Skeletal muscle tissue (tissue), 4 donors: ENCODE measurements around the gene STIM1. TPM values are rescaled to one million over a fixed set of nuclear protein-coding genes. Genes with fewer than 3 reads are reported as not detected.
"Not testable (repeated sequence)": the region's sequence is repeated elsewhere in the genome, so short reads cannot be mapped to it uniquely, and the experiment has no call there.

Source experiments
- H3K27ac ChIP-seq: one replicate; pipeline ENCODE4 v1.7.0; 2013; ENCODE audit warnings: mild to moderate bottlenecking, low read depth, low read length, inconsistent platforms
- H3K27me3 ChIP-seq, 3 donors: one replicate each; pipeline ENCODE4 v1.7.0; 2013; ENCODE audit warnings: low read length in 3 of 3; ENCODE audit not compliant: control insufficient read depth in 3 of 3, insufficient read depth in 3 of 3
- H3K36me3 ChIP-seq, 3 donors: one replicate each; pipeline ENCODE4 v1.7.0; 2013; ENCODE audit warnings: low read length in 3 of 3; ENCODE audit not compliant: control insufficient read depth in 3 of 3, insufficient read depth in 3 of 3
- H3K4me1 ChIP-seq, 3 donors: one replicate each; pipeline ENCODE4 v1.7.0; 2013; ENCODE audit warnings: low read length in 3 of 3, mild to moderate bottlenecking in 3 of 3; ENCODE audit not compliant: control insufficient read depth in 3 of 3, insufficient read depth in 3 of 3
- H3K4me3 ChIP-seq, 3 donors: one replicate each; pipeline ENCODE4 v1.7.0; 2013; ENCODE audit warnings: low read length in 3 of 3
- H3K9ac ChIP-seq, 3 donors: one replicate each; pipeline ENCODE4 v1.7.0; 2013; ENCODE audit warnings: low read length in 3 of 3, mild to moderate bottlenecking in 3 of 3, moderate library complexity in 2 of 3, low read depth in 1 of 3
- H3K9me3 ChIP-seq, 3 donors: one replicate each; pipeline ENCODE4 v1.7.0; 2013; ENCODE audit warnings: low read length in 3 of 3; ENCODE audit not compliant: control insufficient read depth in 3 of 3
- total RNA-seq: library from RNA; depleted of rRNA; stranded (reverse); fragments of >200 nt; gene quantifications from one replicate; pipeline ENCODE4 v1.2.3, GENCODE V29; 2014
- donor health status: Osteomylitis.

STIM1 gene
- total RNA-seq, 1 donor from 2014 or later, result 54.8 TPM

GRCh38 chr11:3994030-3994640 is 138.7 kb downstream of the STIM1 start:
- H3K4me1 ChIP-seq, result peaks cover 9 to 15% (median 13%) of the 10 kb centered on the region in 3 donors
- H3K36me3 ChIP-seq, result no peaks in the 10 kb centered on the region
- H3K9ac ChIP-seq, result no peak overlapping the region
- H3K4me3 ChIP-seq, result no peak overlapping the region
- H3K27ac ChIP-seq, result no peak overlapping the region
- H3K27me3 ChIP-seq, result no peaks in the 10 kb centered on the region
- no peaks in the 10 kb centered on the region for H3K9me3 ChIP-seq

- Histone ChIP-seq H3K36me3 (no peaks in the 10 kb centered on the region), H3K4me1 (peaks cover 9 to 15% (median 13%) of the 10 kb centered on the region in 3 donors), H3K9ac (no peak overlapping the region), H3K9me3 (no peaks in the 10 kb centered on the region), H3K27me3 (no peaks in the 10 kb centered on the region), H3K27ac (no peak overlapping the region), H3K4me3 (no peak overlapping the region)
These were observed 139.8 kb downstream of the STIM1 start for GRCh38 chr11:3995307-3995706.

DNA sequence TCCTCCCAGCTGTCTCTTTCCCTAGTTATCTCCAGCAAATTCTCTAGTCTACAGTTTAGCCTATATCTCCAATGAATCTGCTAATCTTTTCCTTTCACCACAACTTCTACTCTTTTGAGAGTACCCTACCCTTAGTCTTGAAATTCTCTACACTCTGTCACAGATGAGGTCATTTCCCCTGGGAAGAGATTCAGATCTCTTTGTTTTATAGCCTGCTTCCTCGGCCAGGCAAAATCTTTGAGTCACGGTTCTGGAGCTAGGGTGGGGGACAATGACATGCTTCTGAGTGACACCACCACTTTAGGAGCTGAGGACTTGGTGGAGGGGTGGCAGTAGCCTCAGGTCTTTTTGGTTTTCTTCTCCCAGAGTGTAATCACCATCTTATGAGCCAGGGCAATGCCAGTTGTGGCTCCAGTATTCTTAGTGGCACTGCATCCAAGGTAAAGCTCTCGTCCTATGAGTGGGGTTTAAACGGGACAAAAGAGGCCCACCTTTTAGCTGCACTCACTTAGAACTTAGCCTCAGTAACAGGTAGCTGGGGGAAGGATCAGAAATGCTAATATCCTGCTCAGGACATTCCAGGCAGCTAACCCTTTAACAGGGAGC is 140.6 kb downstream of the STIM1 start:
- Histone ChIP-seq H3K9me3 (no peaks in the 10 kb centered on the region), H3K4me1 (peaks cover 9 to 15% (median 13%) of the 10 kb centered on the region in 3 donors), H3K4me3 (no peak overlapping the region), H3K9ac (no peak overlapping the region), H3K36me3 (no peaks in the 10 kb centered on the region), H3K27ac (no peak overlapping the region), H3K27me3 (no peaks in the 10 kb centered on the region)

- Histone ChIP-seq H3K27me3 (no peaks in the 10 kb centered on the region), H3K36me3 (no peaks in the 10 kb centered on the region), H3K9me3 (no peaks in the 10 kb centered on the region), H3K4me1 (peaks cover 9 to 15% (median 13%) of the 10 kb centered on the region in 3 donors), H3K9ac (no peak overlapping the region), H3K27ac (no peak overlapping the region), H3K4me3 (no peak overlapping the region)
These were observed 141.2 kb downstream of the STIM1 start for GRCh38 chr11:3996651-3997050.

- H3K4me1 ChIP-seq, result peaks cover 14 to 17% (median 15%) of the 10 kb centered on the region in 3 donors
- H3K27ac ChIP-seq, H3K27me3 ChIP-seq, H3K9me3 ChIP-seq, H3K9ac ChIP-seq, H3K36me3 ChIP-seq, H3K4me3 ChIP-seq: not testable (repeated sequence)
These were observed 149.3 kb downstream of the STIM1 start for GRCh38 chr11:4004753-4005152.

DNA sequence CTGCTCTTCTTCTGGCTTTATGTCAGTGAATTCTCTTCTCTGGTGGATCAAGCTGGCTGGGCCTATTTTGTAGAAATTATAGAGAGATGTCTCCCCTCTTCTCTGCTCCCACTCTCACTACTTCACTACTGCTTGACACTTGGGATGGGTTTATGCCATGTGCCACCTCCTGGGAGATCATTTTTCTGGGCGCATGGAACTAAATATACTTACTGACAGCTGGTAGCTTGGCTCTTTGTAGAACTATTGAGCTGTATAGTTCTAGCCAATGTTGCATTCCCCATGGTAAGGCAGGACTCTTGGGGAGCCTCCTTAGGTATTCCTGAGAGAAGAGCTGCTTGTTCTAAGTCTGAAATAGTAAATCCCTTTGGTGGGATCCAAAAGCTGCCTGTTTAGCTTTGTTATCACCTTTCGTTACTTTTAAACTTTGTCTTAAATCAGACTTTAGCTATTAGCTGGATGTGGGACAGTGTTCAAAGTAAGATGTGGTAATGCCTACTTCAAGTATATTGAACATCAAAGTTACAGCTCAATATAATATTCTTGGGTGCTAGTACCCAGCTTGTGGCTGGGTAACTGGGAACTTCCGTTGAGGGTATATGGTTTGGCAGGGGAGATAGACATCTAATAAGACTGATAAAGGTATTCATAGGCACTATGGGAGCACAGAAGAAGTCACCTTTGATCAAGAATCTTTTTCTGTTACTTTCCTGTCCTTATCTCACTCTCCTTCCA is 151.6 kb downstream of the STIM1 start:
- H3K9ac ChIP-seq, result peak overlapping the region; percentile 18 to 51 (median 45)
- H3K27ac ChIP-seq, result peak overlapping the region; percentile 90

GRCh38 chr11:4008116-4008515 is 152.7 kb downstream of the STIM1 start:
- H3K4me3 ChIP-seq, result no peak overlapping the region
- H3K27me3 ChIP-seq, result no peaks in the 10 kb centered on the region
- H3K4me1 ChIP-seq, result peaks cover 14 to 17% (median 15%) of the 10 kb centered on the region in 3 donors
- H3K27ac ChIP-seq, result no peak overlapping the region
- H3K9ac ChIP-seq, result no peak overlapping the region
- no peaks in the 10 kb centered on the region for H3K9me3 ChIP-seq
- no peaks in the 10 kb centered on the region for H3K36me3 ChIP-seq

More for the DNA sequence above, 151.6 kb downstream of the STIM1 start:
- H3K4me3 ChIP-seq, result peak overlapping the region in 2 of 3 donors; percentile 14 to 19
- no peaks in the 10 kb centered on the region for H3K36me3 ChIP-seq
- no peaks in the 10 kb centered on the region for H3K9me3 ChIP-seq
- peaks cover 14 to 17% (median 15%) of the 10 kb centered on the region in 3 donors for H3K4me1 ChIP-seq
- H3K27me3 ChIP-seq, result no peaks in the 10 kb centered on the region

DNA sequence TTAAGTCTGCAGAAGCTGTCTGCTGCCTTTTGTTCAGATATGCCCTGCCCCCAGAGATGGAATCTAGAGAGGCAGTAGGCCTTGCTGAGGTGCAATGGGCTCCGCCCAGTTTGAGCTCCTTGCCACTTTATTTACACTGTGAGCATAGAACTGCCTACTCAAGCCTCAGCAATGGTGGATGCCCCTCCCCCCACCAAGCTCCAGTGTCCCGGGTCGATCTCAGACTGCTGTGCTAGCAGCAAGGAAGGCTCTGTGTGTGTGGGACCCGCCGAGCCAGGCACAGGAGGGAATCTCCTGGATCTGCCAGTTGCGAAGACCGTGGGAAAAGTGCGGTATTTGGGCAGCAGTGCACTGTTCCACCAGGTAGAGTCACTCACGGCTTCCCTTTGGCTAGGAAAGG is 161.1 kb downstream of the STIM1 start:
- not testable (repeated sequence) for H3K36me3 ChIP-seq, H3K9me3 ChIP-seq, H3K9ac ChIP-seq, H3K4me1 ChIP-seq, H3K4me3 ChIP-seq, H3K27ac ChIP-seq, H3K27me3 ChIP-seq

- Histone ChIP-seq H3K27me3 (no peaks in the 10 kb centered on the region), H3K27ac (no peak overlapping the region), H3K4me1 (peaks cover 0 to 6% (median 0%) of the 10 kb centered on the region in 3 donors), H3K36me3 (no peaks in the 10 kb centered on the region), H3K9ac (no peak overlapping the region), H3K9me3 (no peaks in the 10 kb centered on the region), H3K4me3 (no peak overlapping the region)
These were observed 161.7 kb downstream of the STIM1 start for GRCh38 chr11:4017129-4017528.

DNA sequence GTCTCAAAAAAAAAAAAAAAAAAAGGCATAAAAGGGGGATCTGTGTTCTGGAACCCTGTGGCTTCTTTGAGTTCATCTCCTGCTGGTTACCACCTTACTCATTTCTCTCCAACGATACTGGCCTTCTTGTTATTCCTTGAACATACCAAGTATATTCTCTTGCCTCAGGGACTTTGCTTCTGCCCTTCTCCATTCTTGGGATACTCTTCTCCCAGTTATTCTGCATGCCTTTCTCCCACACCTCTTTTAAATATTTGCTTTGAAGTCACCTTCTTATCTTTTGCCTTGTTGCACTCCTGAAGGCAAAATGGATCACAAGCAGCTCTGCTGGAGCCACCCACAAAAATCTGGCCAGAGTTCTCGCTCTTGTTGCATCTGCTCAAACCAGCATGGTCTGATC is 163.2 kb downstream of the STIM1 start:
- H3K4me3 ChIP-seq, result no peak overlapping the region
- H3K27ac ChIP-seq, result no peak overlapping the region
- H3K36me3 ChIP-seq, result no peaks in the 10 kb centered on the region
- peaks cover 0 to 6% (median 0%) of the 10 kb centered on the region in 3 donors for H3K4me1 ChIP-seq
- no peaks in the 10 kb centered on the region for H3K27me3 ChIP-seq
- no peaks in the 10 kb centered on the region for H3K9me3 ChIP-seq
- H3K9ac ChIP-seq, result no peak overlapping the region
